ENCODE results near the gene ADGRG3. TPM values are rescaled to one million over a fixed set of nuclear protein-coding genes. Genes with fewer than 3 reads are reported as not detected.

ADGRG3 gene
- total and polyA plus RNA-seq, 2 experiments from 2014 or later = not detected

DNA sequence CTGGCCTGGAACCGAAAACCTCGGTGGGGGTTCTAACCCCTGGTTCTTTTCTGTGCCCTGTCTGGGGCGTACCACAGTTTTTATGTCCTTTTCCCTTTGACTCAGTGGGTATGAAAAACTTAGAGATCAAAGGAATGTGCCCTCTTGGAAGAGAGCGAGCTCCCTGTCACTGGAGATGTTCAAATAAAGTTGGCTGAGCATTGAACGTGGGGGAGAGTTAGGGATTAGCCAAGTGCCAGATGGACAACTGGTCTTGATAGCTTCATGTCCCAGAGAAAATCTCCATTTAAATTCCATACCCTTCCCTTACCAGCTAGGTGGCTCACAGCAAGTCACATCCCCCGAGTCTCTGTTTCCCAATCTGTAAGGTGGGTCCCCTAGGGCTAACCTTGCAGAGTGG is 30.1 kb upstream of the ADGRG3 start:
- Histone ChIP-seq H3K27ac (no peak overlapping the region), H3K4me1 (ENCODE audit: insufficient read depth) (peaks cover 13% of the 10 kb centered on the region), H3K9me2 (ENCODE audit: insufficient read depth) (no peaks in the 10 kb centered on the region), H2AFZ (no peak overlapping the region), H3K9ac (no peak overlapping the region), H3K36me3 (ENCODE audit: low read depth) (no peaks in the 10 kb centered on the region), H3K79me2 (ENCODE audit: insufficient read depth) (no peaks in the 10 kb centered on the region), H3K4me2 (ENCODE audit: unreplicated experiment) (no peak overlapping the region), H3K27me3 (replicated peaks; ENCODE audit: insufficient read depth) (no peaks in the 10 kb centered on the region), H3F3A (ENCODE audit: insufficient read depth) (no peaks in the 10 kb centered on the region), H4K20me1 (ENCODE audit: insufficient read depth) (no peaks in the 10 kb centered on the region), H3K9me3 (ENCODE audit: low read depth) (no peaks in the 10 kb centered on the region), H3K4me3 (no peak overlapping the region)
- DNase-seq = no peak
- TF ChIP-seq EZH2 (IDR thresholded peaks at IDR 0.05; ENCODE audit: insufficient read depth, poor library complexity, severe bottlenecking) (no peak), EZH2phosphoT487 (IDR thresholded peaks at IDR 0.05; ENCODE audit: insufficient read depth, low read depth) (no peak)
- WGBS, 2 experiments (ENCODE audit: low coverage in 1 of 2, low lambda C conversion rate in 2 of 2, missing lambda C conversion rate in 2 of 2) = 79 to 83% methylated on average over 6 of the region's 6 CpGs
- in situ Hi-C loops (cut with MboI) = no loop called here

DNA sequence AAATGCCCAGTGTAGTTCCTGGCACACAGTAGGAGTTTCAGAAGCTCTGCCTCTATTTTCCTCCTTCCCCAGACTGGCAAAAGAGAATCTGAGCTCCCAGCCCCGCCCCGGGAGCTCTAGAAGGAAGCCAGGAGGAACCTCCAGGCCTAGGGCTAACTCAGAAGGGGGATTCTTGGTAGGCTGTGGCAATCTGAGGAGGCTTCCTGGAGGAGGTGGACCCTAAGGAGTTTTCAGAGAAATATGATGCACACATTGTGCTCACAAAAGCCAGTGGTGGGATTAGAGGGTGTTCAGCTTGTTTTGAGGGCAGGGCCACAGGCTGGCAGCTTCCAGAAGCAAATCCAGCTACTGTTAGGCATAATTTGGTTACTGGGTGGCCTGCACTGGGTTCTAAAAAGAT is 29.7 kb upstream of the ADGRG3 start:
- no peak overlapping the region for H3K9ac ChIP-seq
- H4K20me1 ChIP-seq (ENCODE audit: insufficient read depth) = no peaks in the 10 kb centered on the region
- no peaks in the 10 kb centered on the region for H3K9me2 ChIP-seq (ENCODE audit: insufficient read depth)
- WGBS, 2 experiments (ENCODE audit: low coverage in 1 of 2, low lambda C conversion rate in 2 of 2, missing lambda C conversion rate in 2 of 2) = 81 to 94% methylated on average over 2 of the region's 2 CpGs
- no peak for TF ChIP-seq EZH2phosphoT487 (IDR thresholded peaks at IDR 0.05; ENCODE audit: insufficient read depth, low read depth)
- TF ChIP-seq EZH2 (IDR thresholded peaks at IDR 0.05; ENCODE audit: insufficient read depth, poor library complexity, severe bottlenecking) = no peak
- H3K4me2 ChIP-seq (ENCODE audit: unreplicated experiment) = no peak overlapping the region
- no peaks in the 10 kb centered on the region for H3K27me3 ChIP-seq (replicated peaks; ENCODE audit: insufficient read depth)
- H3K9me3 ChIP-seq (ENCODE audit: low read depth) = no peaks in the 10 kb centered on the region
- no peak for DNase-seq
- in situ Hi-C loops (cut with MboI) = no loop called here
- no peaks in the 10 kb centered on the region for H3K36me3 ChIP-seq (ENCODE audit: low read depth)
- H3K4me1 ChIP-seq (ENCODE audit: insufficient read depth) = peaks cover 17% of the 10 kb centered on the region
- no peaks in the 10 kb centered on the region for H3K79me2 ChIP-seq (ENCODE audit: insufficient read depth)
- no peak overlapping the region for H3K27ac ChIP-seq
- no peaks in the 10 kb centered on the region for H3F3A ChIP-seq (ENCODE audit: insufficient read depth)
- no peak overlapping the region for H3K4me3 ChIP-seq
- H2AFZ ChIP-seq = no peak overlapping the region

DNA sequence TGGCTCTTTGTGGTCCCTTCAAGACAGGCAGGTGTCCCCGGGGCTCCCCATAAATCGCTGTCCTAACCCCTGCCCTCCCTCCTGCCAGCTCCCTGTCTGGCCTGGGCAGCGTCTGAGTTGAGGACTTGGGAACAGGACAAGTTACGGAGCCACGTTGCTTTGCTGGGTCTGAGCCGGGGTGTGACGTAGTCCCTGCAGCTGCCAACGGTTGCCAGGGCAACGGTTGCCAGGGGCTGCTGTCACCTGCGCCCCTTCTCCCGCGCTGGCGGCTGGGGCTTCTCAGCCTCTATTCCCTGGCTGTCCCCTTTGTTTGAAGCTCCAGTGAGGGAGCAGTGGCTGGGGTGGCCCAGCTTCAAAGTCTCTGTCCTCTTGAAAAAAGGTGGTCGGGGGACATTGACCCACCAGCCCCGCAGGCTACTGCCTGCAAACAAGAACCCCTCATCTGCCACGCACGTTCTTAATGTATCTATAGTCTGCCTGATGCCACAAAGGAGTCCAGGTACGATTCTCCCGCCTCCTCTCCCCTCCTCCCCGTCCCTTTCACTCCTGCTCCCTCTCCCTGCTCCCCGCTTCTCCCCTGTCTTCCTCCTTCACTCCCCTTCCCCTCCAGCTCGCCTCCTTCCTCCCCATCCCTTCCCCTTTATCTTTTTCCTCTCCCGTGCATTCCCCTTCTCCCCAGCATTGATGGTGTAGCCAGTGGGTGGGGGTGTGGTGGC is 28.8 kb upstream of the ADGRG3 start:
- no peak for TF ChIP-seq EZH2phosphoT487 (IDR thresholded peaks at IDR 0.05; ENCODE audit: insufficient read depth, low read depth)
- TF ChIP-seq EZH2 (IDR thresholded peaks at IDR 0.05; ENCODE audit: insufficient read depth, poor library complexity, severe bottlenecking) = no peak
- Histone ChIP-seq H3K4me2 (ENCODE audit: unreplicated experiment) (no peak overlapping the region), H3K79me2 (ENCODE audit: insufficient read depth) (no peaks in the 10 kb centered on the region), H3K36me3 (ENCODE audit: low read depth) (no peaks in the 10 kb centered on the region), H2AFZ (no peak overlapping the region), H3K9me2 (ENCODE audit: insufficient read depth) (no peaks in the 10 kb centered on the region), H3K4me3 (no peak overlapping the region), H3F3A (ENCODE audit: insufficient read depth) (no peaks in the 10 kb centered on the region), H3K27ac (no peak overlapping the region), H3K9ac (no peak overlapping the region), H3K4me1 (ENCODE audit: insufficient read depth) (peaks cover 14% of the 10 kb centered on the region), H4K20me1 (ENCODE audit: insufficient read depth) (no peaks in the 10 kb centered on the region), H3K9me3 (ENCODE audit: low read depth) (no peaks in the 10 kb centered on the region), H3K27me3 (replicated peaks; ENCODE audit: insufficient read depth) (no peaks in the 10 kb centered on the region)
- WGBS, 2 experiments (ENCODE audit: low coverage in 1 of 2, low lambda C conversion rate in 2 of 2, missing lambda C conversion rate in 2 of 2) = 49 to 61% methylated on average over 17 to 23 of the region's 23 CpGs
- in situ Hi-C loops (cut with MboI) = no loop called here
- DNase-seq = no peak

DNA sequence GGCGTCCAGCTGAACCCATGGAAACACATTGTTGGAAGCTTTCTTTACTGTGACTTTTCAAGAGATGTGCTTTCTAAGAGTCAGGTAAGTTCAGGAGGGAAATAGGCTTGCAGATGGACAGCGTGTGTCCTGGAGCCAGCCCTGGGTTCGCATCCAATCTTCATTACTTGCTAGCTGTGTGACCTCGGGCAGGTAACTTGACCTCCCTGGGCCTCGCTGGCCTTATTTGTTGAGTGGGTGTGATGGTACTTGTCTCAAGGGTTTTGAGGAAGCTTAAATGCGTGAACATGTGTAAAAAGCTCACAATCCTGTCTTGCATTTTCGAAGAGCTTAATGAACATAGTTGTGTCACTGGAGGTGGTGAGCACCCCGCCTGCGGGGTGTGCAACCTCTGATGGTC is 27.9 kb upstream of the ADGRG3 start:
- H3K9me3 ChIP-seq (ENCODE audit: low read depth) = no peaks in the 10 kb centered on the region
- no peak overlapping the region for H3K9ac ChIP-seq
- H3K79me2 ChIP-seq (ENCODE audit: insufficient read depth) = no peaks in the 10 kb centered on the region
- no peak overlapping the region for H3K27ac ChIP-seq
- no peaks in the 10 kb centered on the region for H4K20me1 ChIP-seq (ENCODE audit: insufficient read depth)
- H3K27me3 ChIP-seq (replicated peaks; ENCODE audit: insufficient read depth) = no peaks in the 10 kb centered on the region
- WGBS, 2 experiments (ENCODE audit: low coverage in 1 of 2, low lambda C conversion rate in 2 of 2, missing lambda C conversion rate in 2 of 2) = 92 to 96% methylated on average over 9 of the region's 9 CpGs
- peaks cover 12% of the 10 kb centered on the region for H3K4me1 ChIP-seq (ENCODE audit: insufficient read depth)
- no peaks in the 10 kb centered on the region for H3K9me2 ChIP-seq (ENCODE audit: insufficient read depth)
- H3K36me3 ChIP-seq (ENCODE audit: low read depth) = no peaks in the 10 kb centered on the region
- no peak for DNase-seq
- H2AFZ ChIP-seq = no peak overlapping the region
- in situ Hi-C loops (cut with MboI) = no loop called here
- no peak overlapping the region for H3K4me3 ChIP-seq
- no peak overlapping the region for H3K4me2 ChIP-seq (ENCODE audit: unreplicated experiment)
- TF ChIP-seq EZH2phosphoT487 (IDR thresholded peaks at IDR 0.05; ENCODE audit: insufficient read depth, low read depth) (no peak), EZH2 (IDR thresholded peaks at IDR 0.05; ENCODE audit: insufficient read depth, poor library complexity, severe bottlenecking) (no peak)
- H3F3A ChIP-seq (ENCODE audit: insufficient read depth) = no peaks in the 10 kb centered on the region
